HCT116 (cell line): Measurements from ENCODE around the gene CDYL2. TPM values are rescaled to one million over a fixed set of nuclear protein-coding genes. Genes with fewer than 3 reads are reported as not detected.

ENCODE experiments used
- ATAC-seq: fragments of 200-7000 bp; cut with Tn5 transposase; 2 replicates; pipeline ENCODE4 v1.9.1; 2020; ENCODE audit warnings: mild to moderate bottlenecking, moderate library complexity
- BruUV-seq: library from RNA; stranded (reverse); fragments of 400-500 nt; replicated peaks from 2 replicates; lab custom pipeline; 2021; lab: Mats Ljungman, UMichigan
- CTCF ChIA-PET: fragments of 300-600 bp; sonication (Branson Sonifier 250); formaldehyde crosslinking; loops from one replicate; lab custom pipeline; 2021; ENCODE audit warnings: antibody characterized with exemption; lab: Charles Lee
- POLR2A ChIA-PET: fragments of 300-600, 350-600 bp; sonication (Branson Sonifier 250); formaldehyde crosslinking; loops from one replicate; lab custom pipeline; 2021; ENCODE audit warnings: antibody characterized with exemption; lab: Charles Lee
- RAD21 ChIA-PET, 2 experiments: fragments of 300-600 bp; sonication (Branson Sonifier 250); formaldehyde crosslinking; loops; one replicate each; lab custom pipeline; 2023; ENCODE audit warnings: low total read pairs in 2 of 2; ENCODE audit not compliant: uncharacterized antibody in 2 of 2, unreplicated experiment in 2 of 2, low non-redundant PET in 1 of 2; lab: Charles Lee
- DNase-seq: peaks from one replicate; pipeline ENCODE4 v3.0.0-alpha.2; 2010; ENCODE audit warnings: low read depth, low spot score
- H2AFZ ChIP-seq: fragments of 200-600 bp; shearing (Covaris generic), sonication (generic); 2 replicates; pipeline ENCODE4 v1.6.1; 2017; ENCODE audit warnings: low read depth, mixed run types, mixed read lengths, antibody characterized with exemption, low read length; ENCODE audit not compliant: poor library complexity, severe bottlenecking
- H3K27ac ChIP-seq: 2 replicates; pipeline ENCODE4 v1.5.1; 2012; ENCODE audit warnings: low read depth, low read length
- H3K27me3 ChIP-seq: fragments of 200-600 bp; sonication (generic); 2 replicates; pipeline ENCODE4 v1.6.1; 2016; ENCODE audit warnings: mixed run types, low read length, mixed read lengths; ENCODE audit not compliant: insufficient read depth
- H3K36me3 ChIP-seq, 2 experiments: fragments of 200-500 bp in 1 of 2; fragments of 200-600 bp in 1 of 2; sonication (Bioruptor generic) in 1 of 2; sonication (generic) in 1 of 2; 2 replicates each; pipeline versions ENCODE4 v1.5.1 to v1.6.1; 2014 to 2016; ENCODE audit warnings: low read length in 2 of 2, inconsistent platforms in 1 of 2, mixed read lengths in 1 of 2, mixed run types in 1 of 2; ENCODE audit not compliant: insufficient read depth in 2 of 2, control insufficient read depth in 1 of 2
- H3K4me1 ChIP-seq, 2 experiments: fragments of 200-600 bp in 1 of 2; sonication (generic) in 1 of 2; 2 replicates each; pipeline versions ENCODE4 v1.5.1 to v1.6.1; 2012 to 2017; ENCODE audit warnings: low read length in 2 of 2, inconsistent platforms in 1 of 2, mild to moderate bottlenecking in 1 of 2, mixed read lengths in 1 of 2, mixed run types in 1 of 2, moderate library complexity in 1 of 2; ENCODE audit not compliant: insufficient read depth in 2 of 2, control insufficient read depth in 1 of 2
- H3K4me2 ChIP-seq: fragments of 200-600 bp; sonication (generic); 2 replicates; pipeline ENCODE4 v1.6.1; 2017; ENCODE audit warnings: mixed run types, low read length, mixed read lengths
- H3K4me3 ChIP-seq, 2 experiments: fragments of 200-600 bp in 1 of 2; sonication (generic) in 1 of 2; replicated peaks in 1 of 2; 2 replicates each; pipeline ENCODE4 v1.5.1; 2011 to 2016; ENCODE audit warnings: low read length in 2 of 2, control low read depth in 1 of 2, low read depth in 1 of 2, mild to moderate bottlenecking in 1 of 2, mixed read lengths in 1 of 2, mixed run types in 1 of 2
- H3K79me2 ChIP-seq: fragments of 200-600 bp; sonication (generic); 2 replicates; pipeline ENCODE4 v1.6.1; 2017; ENCODE audit warnings: mild to moderate bottlenecking, mixed run types, low read length, moderate library complexity, mixed read lengths; ENCODE audit not compliant: insufficient read depth
- H3K9ac ChIP-seq: fragments of 200-600 bp; sonication (generic); 2 replicates; pipeline ENCODE4 v1.6.1; 2016; ENCODE audit warnings: low read length, mixed read lengths
- H3K9me2 ChIP-seq: fragments of 200-600 bp; sonication (generic), shearing (Covaris generic); 2 replicates; pipeline ENCODE4 v1.6.1; 2017; ENCODE audit warnings: mixed run types, mild to moderate bottlenecking, moderate library complexity; ENCODE audit not compliant: insufficient read depth
- H3K9me3 ChIP-seq, 2 experiments: fragments of 200-500 bp in 1 of 2; fragments of 200-600 bp in 1 of 2; sonication (Bioruptor generic) in 1 of 2; sonication (generic) in 1 of 2; 2 replicates each; pipeline ENCODE4 v1.6.1; 2014 to 2017; ENCODE audit warnings: low read length in 2 of 2, mixed read lengths in 2 of 2, inconsistent platforms in 1 of 2, low read depth in 1 of 2, mild to moderate bottlenecking in 1 of 2, mixed run types in 1 of 2, moderate library complexity in 1 of 2; ENCODE audit not compliant: control insufficient read depth in 1 of 2, insufficient read depth in 1 of 2
- H4K20me1 ChIP-seq: fragments of 200-600 bp; sonication (generic), shearing (Covaris generic); 2 replicates; pipeline ENCODE4 v1.6.1; 2017; ENCODE audit warnings: mixed run types, mild to moderate bottlenecking, moderate library complexity; ENCODE audit not compliant: insufficient read depth
- ATF3 ChIP-seq: IDR thresholded peaks from 2 replicates; pipeline ENCODE4 v1.6.1; 2012
- CBX3 ChIP-seq: IDR thresholded peaks from 2 replicates; pipeline ENCODE4 v1.6.1; 2012; ENCODE audit warnings: low read depth
- CEBPB ChIP-seq: IDR thresholded peaks from 2 replicates; pipeline ENCODE4 v1.6.1; 2012; ENCODE audit warnings: low read depth
- CTCF ChIP-seq, 3 experiments: fragments of 200-600 bp in 1 of 3; sonication (generic) in 1 of 3; IDR thresholded peaks in 2 of 3; conservative IDR thresholded peaks in 1 of 3; 2 replicates each; pipeline ENCODE4 v1.5.1; 2012 to 2017; ENCODE audit warnings: low read depth in 2 of 3, low read length in 2 of 3, antibody characterized with exemption in 1 of 3, borderline replicate concordance in 1 of 3, control low read depth in 1 of 3, mild to moderate bottlenecking in 1 of 3, mixed read lengths in 1 of 3, mixed run types in 1 of 3, moderate library complexity in 1 of 3; ENCODE audit not compliant: insufficient read depth in 1 of 3
- EGR1 ChIP-seq: IDR thresholded peaks from 2 replicates; pipeline ENCODE4 v1.6.1; 2012; ENCODE audit warnings: low read depth
- EZH2 ChIP-seq: fragments of 200-600 bp; sonication (generic); IDR thresholded peaks from 2 replicates; pipeline ENCODE4 v1.6.1; 2017; ENCODE audit warnings: antibody characterized with exemption, mixed run types
- EZH2phosphoT487 ChIP-seq: fragments of 200-600 bp; IDR thresholded peaks from 2 replicates; pipeline ENCODE4 v1.6.1; 2018; ENCODE audit warnings: antibody characterized with exemption, borderline replicate concordance
- FOSL1 ChIP-seq: IDR thresholded peaks from 2 replicates; pipeline ENCODE4 v1.6.1; 2012; ENCODE audit warnings: low read depth
- JUND ChIP-seq: IDR thresholded peaks from 2 replicates; pipeline ENCODE4 v1.6.1; 2012
- MAX ChIP-seq: IDR thresholded peaks from 2 replicates; pipeline ENCODE4 v1.6.1; 2012
- RAD21 ChIP-seq: IDR thresholded peaks from 2 replicates; pipeline ENCODE4 v1.6.1; 2012; ENCODE audit warnings: low read depth, mild to moderate bottlenecking
- REST ChIP-seq: IDR thresholded peaks from 2 replicates; pipeline ENCODE4 v1.6.1; 2012; ENCODE audit warnings: low read depth
- SIN3A ChIP-seq: IDR thresholded peaks from 2 replicates; pipeline ENCODE4 v1.6.1; 2012; ENCODE audit warnings: low read depth
- ZFX ChIP-seq: fragments of 450-650 bp; IDR thresholded peaks from 2 replicates; pipeline ENCODE4 v1.6.1; 2017
- intact Hi-C: fragments of 100-400 bp; cut with micrococcal nuclease; formaldehyde crosslinking; loops from 2 replicates; pipeline ENCODE4 v1.10.0; 2022
- total RNA-seq: library from RNA; stranded (reverse); gene quantifications from one replicate; pipeline ENCODE4 v1.2.1, GENCODE V29; 2021; ENCODE audit not compliant: unreplicated experiment

The CDYL2 gene
- total RNA-seq, 1 experiment from 2014 or later = 0.10 TPM

- no peak for ATAC-seq
- Histone ChIP-seq H3K4me1 (no peaks in the 10 kb centered on the region), H3K27me3 (no peaks in the 10 kb centered on the region), H3K79me2 (no peaks in the 10 kb centered on the region), H4K20me1 (no peaks in the 10 kb centered on the region), H3K9me2 (no peaks in the 10 kb centered on the region)
- CTCF ChIA-PET = no interaction called here
- POLR2A ChIA-PET = no interaction called here
- TF ChIP-seq EZH2 = no peak
- no peak for TF ChIP-seq CBX3
- TF ChIP-seq, all 23 proteins: peak for 0
- Histone ChIP-seq H3K9ac (no peak overlapping the region), H3K27ac (no peak overlapping the region), H3K4me3 (no peak overlapping the region), H3K9me3 (peaks cover 4 to 9% of the 10 kb centered on the region in 2 experiments; a peak in 2 of 4 replicates), H3K36me3 (no peaks in the 10 kb centered on the region; a peak in 1 of 4 replicates), H2AFZ (no peak overlapping the region), H3K4me2 (no peak overlapping the region)
- intact Hi-C loops = no loop called here
- RAD21 ChIA-PET = no interaction called here
- BruUV-seq = no TSS peak
- DNase-seq = no peak
Measured at GRCh38 chr16:80637621-80638020, 166.8 kb downstream of the CDYL2 start.

- no peak overlapping the region for H3K27ac ChIP-seq
- no peaks in the 10 kb centered on the region for H4K20me1 ChIP-seq
- H3K9ac ChIP-seq = no peak overlapping the region
- ChIA-PET POLR2A (no interaction called here), CTCF (no interaction called here), RAD21 (no interaction called here)
- no peaks in the 10 kb centered on the region; a peak in 1 of 4 replicates for H3K36me3 ChIP-seq
- intact Hi-C loops = no loop called here
- DNase-seq (no peak), ATAC-seq (no peak)
- H3K4me3 ChIP-seq = no peak overlapping the region
- H3K4me2 ChIP-seq = no peak overlapping the region
- H3K4me1 ChIP-seq = no peaks in the 10 kb centered on the region
- no peaks in the 10 kb centered on the region for H3K9me2 ChIP-seq
- H2AFZ ChIP-seq = no peak overlapping the region
- peaks cover 0 to 12% of the 10 kb centered on the region in 2 experiments; a peak in 1 of 4 replicates for H3K9me3 ChIP-seq
- H3K79me2 ChIP-seq = no peaks in the 10 kb centered on the region
- no peaks in the 10 kb centered on the region for H3K27me3 ChIP-seq
- BruUV-seq = no TSS peak
- no peak for TF ChIP-seq JUND
- TF ChIP-seq ATF3 = no peak
- TF ChIP-seq MAX = no peak
- TF ChIP-seq RAD21 = no peak
- no peak for TF ChIP-seq CBX3
- TF ChIP-seq SIN3A = no peak
- no peak for TF ChIP-seq EZH2
- no peak for TF ChIP-seq CEBPB
- TF ChIP-seq EZH2phosphoT487 = no peak
- no peak for TF ChIP-seq EGR1
- no peak for TF ChIP-seq ZFX
- no peak for TF ChIP-seq FOSL1
- no peak for TF ChIP-seq CTCF (IDR thresholded peaks at IDR 0.05 in 2 of 3, conservative IDR thresholded peaks at IDR 0.05 in 1 of 3; ENCODE audit: borderline replicate concordance in 1 of 3, insufficient read depth in 1 of 3, low read depth in 2 of 3, low read length in 2 of 3)
- no peak for TF ChIP-seq REST
Measured at GRCh38 chr16:80631581-80631980, 172.8 kb downstream of the CDYL2 start.
